SK-N-MC (cell line): ENCODE data around the gene TMEM182.

ENCODE experiments used
- EZH2 ChIP-seq: fragments of 200-600 bp; sonication (generic); IDR thresholded peaks from one replicate; pipeline ENCODE4 v1.6.1; 2017; ENCODE audit warnings: antibody characterized with exemption
- POLR2AphosphoS5 ChIP-seq: IDR thresholded peaks from 2 replicates; pipeline ENCODE4 v1.6.1; 2012; ENCODE audit warnings: mild to moderate bottlenecking, low read depth, low read length, borderline replicate concordance

DNA sequence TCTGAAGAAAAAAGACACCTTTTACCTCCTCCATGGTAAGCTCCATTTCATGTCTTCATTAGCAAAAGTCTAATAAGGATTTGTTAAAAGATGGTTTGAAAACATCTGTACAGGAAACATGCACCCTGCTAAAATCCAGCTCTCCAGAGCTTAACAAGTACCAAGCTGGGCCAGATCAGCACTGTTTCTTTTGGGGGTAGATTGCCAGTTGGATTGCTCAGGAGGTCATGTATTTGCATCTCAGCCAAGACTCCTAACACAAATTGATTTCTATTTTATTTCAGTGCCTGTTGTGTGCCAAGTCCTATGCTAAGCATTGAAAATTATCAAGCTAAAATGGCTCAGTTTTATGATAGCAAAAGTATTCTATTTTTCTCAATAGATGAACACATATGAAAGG, 3.4 kb upstream of the TMEM182 start:
- no peak for TF ChIP-seq POLR2AphosphoS5
- TF ChIP-seq EZH2 = no peak
